LNCAP (cell line): ENCODE measurements around the gene KCTD19.
A peak's percentile ranks its signal among the peaks of the same experiment; 100 is the strongest.

Source experiments
- CTCF ChIP-seq: fragments of 450-650 bp; IDR thresholded peaks from 2 replicates; pipeline ENCODE4 v1.5.1; 2017; ENCODE audit warnings: mild to moderate bottlenecking

KCTD19 gene

GRCh38 chr16:67260426-67261063 is 66.0 kb downstream of the KCTD19 start:
- TF ChIP-seq CTCF, result peak; percentile 69

GRCh38 chr16:67259705-67260104 is 66.8 kb downstream of the KCTD19 start:
- no peak for TF ChIP-seq CTCF

GRCh38 chr16:67258161-67258835 is 68.2 kb downstream of the KCTD19 start:
- no peak for TF ChIP-seq CTCF

- TF ChIP-seq CTCF, result no peak
These were observed 68.9 kb downstream of the KCTD19 start for GRCh38 chr16:67257486-67258160.

GRCh38 chr16:67256701-67257230 is 69.8 kb downstream of the KCTD19 start:
- no peak for TF ChIP-seq CTCF

GRCh38 chr16:67255553-67256221 is 70.9 kb downstream of the KCTD19 start:
- no peak for TF ChIP-seq CTCF

GRCh38 chr16:67254801-67255552 is 71.6 kb downstream of the KCTD19 start:
- no peak for TF ChIP-seq CTCF
